ENCODE measurements around the gene CHCHD10. TPM values are rescaled to one million over a fixed set of nuclear protein-coding genes. Genes with fewer than 3 reads are reported as not detected.

CHCHD10 gene
- total RNA-seq, 1 experiment from 2014 or later: 43.5 TPM

- intact Hi-C loops (cut with micrococcal nuclease; ENCODE audit: unreplicated experiment): no loop called here
Measured at GRCh38 chr22:23763579-23763945, 4.2 kb downstream of the CHCHD10 start.

GRCh38 chr22:23762842-23763578 is 4.8 kb downstream of the CHCHD10 start, which contains the start of gene C22orf15:
Gene C22orf15 (plus strand): TSS chr22:23762990. CDS start chr22:23763307, 317 bp downstream.
- no peaks in the 10 kb centered on the region for H3K27me3 ChIP-seq (ENCODE audit: insufficient read depth, low read depth)
- no peaks in the 10 kb centered on the region for H3K9me3 ChIP-seq (ENCODE audit: insufficient read depth, low read depth)
- peaks cover 6% of the 10 kb centered on the region; the same call in 1 of the 2 replicates for H3F3A ChIP-seq (ENCODE audit: insufficient read depth, low read depth)
- H3K27ac ChIP-seq: no peak within 1 kb of the TSS
- no peaks in the 10 kb centered on the region for H3K9me2 ChIP-seq (ENCODE audit: insufficient read depth)
- intact Hi-C loops (cut with micrococcal nuclease; ENCODE audit: unreplicated experiment): no loop called here
- peaks cover 4% of the 10 kb centered on the region; the same call in 1 of the 2 replicates for H3K36me3 ChIP-seq (ENCODE audit: low read depth)
- ChIA-PET CTCF (interaction anchor here (0.8 kb wide), 1 partner anchor 1604 kb away, joined by 5 read pairs; no protein-coding TSS in a partner anchor), POLR2A (ENCODE audit: unreplicated experiment) (no interaction called here)
- BruUV-seq (replicated peaks): no TSS peak
- no peak within 1 kb of the TSS for H2AFZ ChIP-seq
- no peak within 1 kb of the TSS for H3K4me2 ChIP-seq
- H3K79me2 ChIP-seq (ENCODE audit: low read depth): peaks cover 10% of the 10 kb centered on the region
- DNase-seq: no peak
- TF ChIP-seq EZH2 (IDR thresholded peaks at IDR 0.05; ENCODE audit: low read depth) (no peak), CTCF (conservative IDR thresholded peaks at IDR 0.05) (no peak)
- peaks cover 28% of the 10 kb centered on the region for H4K20me1 ChIP-seq (ENCODE audit: insufficient read depth)
- peaks cover 19% of the 10 kb centered on the region for H3K4me1 ChIP-seq (replicated peaks; ENCODE audit: insufficient read depth)
- H3K4me3 ChIP-seq: no peak within 1 kb of the TSS

More at GRCh38 chr22:23763579-23763945, 4.2 kb downstream of the CHCHD10 start:
- H3K4me1 ChIP-seq (replicated peaks; ENCODE audit: insufficient read depth): peaks cover 19% of the 10 kb centered on the region
- no peaks in the 10 kb centered on the region for H3K9me2 ChIP-seq (ENCODE audit: insufficient read depth)
- H3K9me3 ChIP-seq (ENCODE audit: insufficient read depth, low read depth): no peaks in the 10 kb centered on the region
- H3K4me3 ChIP-seq: no peak overlapping the region
- no peak overlapping the region for H2AFZ ChIP-seq
- H3F3A ChIP-seq (ENCODE audit: insufficient read depth, low read depth): peaks cover 6% of the 10 kb centered on the region; the same call in 1 of the 2 replicates
- no peaks in the 10 kb centered on the region for H3K27me3 ChIP-seq (ENCODE audit: insufficient read depth, low read depth)
- H3K4me2 ChIP-seq: no peak overlapping the region
- H3K27ac ChIP-seq: no peak overlapping the region
- no TSS peak for BruUV-seq (replicated peaks)
- TF ChIP-seq CTCF (conservative IDR thresholded peaks at IDR 0.05) (no peak), EZH2 (IDR thresholded peaks at IDR 0.05; ENCODE audit: low read depth) (no peak)
- CTCF ChIA-PET: no interaction called here
- H3K36me3 ChIP-seq (ENCODE audit: low read depth): peaks cover 4% of the 10 kb centered on the region; the same call in 1 of the 2 replicates
- POLR2A ChIA-PET (ENCODE audit: unreplicated experiment): no interaction called here
- H3K79me2 ChIP-seq (ENCODE audit: low read depth): peaks cover 10% of the 10 kb centered on the region
- H4K20me1 ChIP-seq (ENCODE audit: insufficient read depth): peaks cover 28% of the 10 kb centered on the region
- DNase-seq: no peak

DNA sequence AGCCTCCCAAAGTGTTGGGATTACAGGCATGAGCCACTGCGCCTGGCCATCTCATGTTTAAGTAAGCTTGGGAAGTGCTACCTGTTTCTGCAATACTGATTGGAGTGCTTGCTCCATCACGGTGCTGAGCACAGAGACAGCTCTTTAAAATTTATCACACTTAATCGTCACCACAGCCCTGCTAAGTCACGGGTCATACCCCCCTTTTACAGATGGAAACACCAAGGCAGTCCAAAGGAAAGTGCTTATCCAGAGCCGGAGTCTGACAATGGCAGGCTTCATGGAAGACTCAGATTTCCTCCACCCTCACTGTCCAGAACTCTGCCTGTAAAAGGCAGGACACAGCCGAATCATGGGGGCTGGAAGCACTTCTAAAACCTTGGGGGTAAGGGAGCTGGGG is 7.7 kb downstream of the CHCHD10 start:
- Histone ChIP-seq H3F3A (ENCODE audit: insufficient read depth, low read depth) (peaks cover 10% of the 10 kb centered on the region; the same call in 1 of the 2 replicates), H3K27me3 (ENCODE audit: insufficient read depth, low read depth) (no peaks in the 10 kb centered on the region), H2AFZ (no peak overlapping the region), H3K79me2 (ENCODE audit: low read depth) (no peaks in the 10 kb centered on the region), H3K9me3 (ENCODE audit: insufficient read depth, low read depth) (no peaks in the 10 kb centered on the region), H4K20me1 (ENCODE audit: insufficient read depth) (peaks cover 15% of the 10 kb centered on the region), H3K4me3 (no peak overlapping the region), H3K36me3 (ENCODE audit: low read depth) (no peaks in the 10 kb centered on the region), H3K9me2 (ENCODE audit: insufficient read depth) (no peaks in the 10 kb centered on the region), H3K4me1 (replicated peaks; ENCODE audit: insufficient read depth) (0 out of 2 replicates have a peak, but pooled peaks cover 3% of the 10 kb centered on the region), H3K4me2 (no peak overlapping the region), H3K27ac (no peak overlapping the region)
- ChIA-PET POLR2A (ENCODE audit: unreplicated experiment) (no interaction called here), CTCF (interaction anchor here (0.6 kb wide), 1 partner anchor 11 kb away, joined by 7 read pairs; no protein-coding TSS in a partner anchor)
- intact Hi-C loops (cut with micrococcal nuclease; ENCODE audit: unreplicated experiment): no loop called here
- BruUV-seq (replicated peaks): no TSS peak
- no peak for DNase-seq
- no peak for TF ChIP-seq EZH2 (IDR thresholded peaks at IDR 0.05; ENCODE audit: low read depth)
- no peak for TF ChIP-seq CTCF (conservative IDR thresholded peaks at IDR 0.05)

All from PC-9 (cell line).